ENCODE measurements around the gene LRRC8A. TPM values are rescaled to one million over a fixed set of nuclear protein-coding genes. Genes with fewer than 3 reads are reported as not detected.

The LRRC8A gene
- total and polyA plus RNA-seq, 5 donors from 2014 or later = 29.3 to 39.7 (median 31.9) TPM

- Mint-ChIP-seq H3K4me1 (peaks cover 6 to 77% (median 29%) of the 10 kb centered on the region in 4 donors), H3K4me3 (peak overlapping the region; percentile 5 to 68 (median 46)), H3K9me3 (peaks cover 0 to 2% (median 0%) of the 10 kb centered on the region in 7 donors), H3K27ac (peak overlapping the region; percentile 43 to 79 (median 72)), H3K27me3 (no peaks in the 10 kb centered on the region), H3K36me3 (peaks cover 20% of the 10 kb centered on the region)
- peaks cover 33% of the 10 kb centered on the region for H3K36me3 ChIP-seq (ENCODE audit: control insufficient read depth, insufficient read depth, low read length)
- H3K4me1 ChIP-seq (ENCODE audit: control insufficient read depth, insufficient read depth, low read length, poor library complexity, severe bottlenecking) = peaks cover 56% of the 10 kb centered on the region
- no peaks in the 10 kb centered on the region for H3K9me3 ChIP-seq (ENCODE audit: control insufficient read depth in 2 of 2, low read length in 2 of 2)
- no peak overlapping the region for H3K4me3 ChIP-seq (ENCODE audit: low read depth, low read length)
- no peaks in the 10 kb centered on the region for H3K27me3 ChIP-seq (ENCODE audit: control insufficient read depth, insufficient read depth, low read length)
- no peak for ATAC-seq (ENCODE audit: low read depth in 2 of 2)
- peak overlapping the region; percentile 57 for H3K27ac ChIP-seq (ENCODE audit: insufficient read depth, low read length, poor library complexity, severe bottlenecking)
- no peak for DNase-seq
These were observed 24.0 kb downstream of the LRRC8A start for GRCh38 chr9:128905964-128906363.

- H3K36me3 ChIP-seq (ENCODE audit: control insufficient read depth, insufficient read depth, low read length) = peaks cover 36% of the 10 kb centered on the region
- H3K4me3 Mint-ChIP-seq = peak overlapping the region in 1 of 4 donors; percentile 54
- peaks cover 20% of the 10 kb centered on the region for H3K36me3 Mint-ChIP-seq
These were observed 24.8 kb downstream of the LRRC8A start for GRCh38 chr9:128906741-128907140.

GRCh38 chr9:128908372-128908771 lies 26.4 kb downstream of the LRRC8A start:
- Histone ChIP-seq H3K36me3 (ENCODE audit: control insufficient read depth, insufficient read depth, low read length) (peaks cover 45% of the 10 kb centered on the region), H3K27me3 (ENCODE audit: control insufficient read depth, insufficient read depth, low read length) (no peaks in the 10 kb centered on the region), H3K4me3 (ENCODE audit: low read depth, low read length) (no peak overlapping the region), H3K4me1 (ENCODE audit: control insufficient read depth, insufficient read depth, low read length, poor library complexity, severe bottlenecking) (peaks cover 56% of the 10 kb centered on the region), H3K9me3 (ENCODE audit: control insufficient read depth in 2 of 2, low read length in 2 of 2) (no peaks in the 10 kb centered on the region), H3K27ac (ENCODE audit: insufficient read depth, low read length, poor library complexity, severe bottlenecking) (no peak overlapping the region)
- Mint-ChIP-seq H3K27me3 (no peaks in the 10 kb centered on the region), H3K4me1 (peaks cover 0 to 77% (median 37%) of the 10 kb centered on the region in 4 donors), H3K27ac (peak overlapping the region in 1 of 3 donors; percentile 42), H3K36me3 (peaks cover 29% of the 10 kb centered on the region), H3K4me3 (peak overlapping the region in 1 of 4 donors; percentile 8), H3K9me3 (peaks cover 0 to 2% (median 0%) of the 10 kb centered on the region in 7 donors)
- no peak for DNase-seq
- ATAC-seq (ENCODE audit: low read depth in 2 of 2) = no peak

More at GRCh38 chr9:128906741-128907140, 24.8 kb downstream of the LRRC8A start:
- H3K27ac ChIP-seq (ENCODE audit: insufficient read depth, low read length, poor library complexity, severe bottlenecking) = no peak overlapping the region
- no peak for ATAC-seq (ENCODE audit: low read depth in 2 of 2)
- peaks cover 56% of the 10 kb centered on the region for H3K4me1 ChIP-seq (ENCODE audit: control insufficient read depth, insufficient read depth, low read length, poor library complexity, severe bottlenecking)
- H3K27me3 ChIP-seq (ENCODE audit: control insufficient read depth, insufficient read depth, low read length) = no peaks in the 10 kb centered on the region
- Mint-ChIP-seq H3K9me3 (peaks cover 0 to 2% (median 0%) of the 10 kb centered on the region in 7 donors), H3K27me3 (no peaks in the 10 kb centered on the region), H3K4me1 (peaks cover 6 to 77% (median 33%) of the 10 kb centered on the region in 4 donors), H3K27ac (peak overlapping the region; percentile 52 to 96 (median 91))
- no peaks in the 10 kb centered on the region for H3K9me3 ChIP-seq (ENCODE audit: control insufficient read depth in 2 of 2, low read length in 2 of 2)
- no peak overlapping the region for H3K4me3 ChIP-seq (ENCODE audit: low read depth, low read length)
- no peak for DNase-seq

- Mint-ChIP-seq H3K27me3 (no peaks in the 10 kb centered on the region), H3K9me3 (peaks cover 0 to 2% (median 0%) of the 10 kb centered on the region in 7 donors), H3K36me3 (peaks cover 29% of the 10 kb centered on the region), H3K4me3 (no peak overlapping the region), H3K27ac (peak overlapping the region in 1 of 3 donors; percentile 84), H3K4me1 (peaks cover 0 to 79% (median 34%) of the 10 kb centered on the region in 4 donors)
- H3K4me1 ChIP-seq (ENCODE audit: control insufficient read depth, insufficient read depth, low read length, poor library complexity, severe bottlenecking) = peaks cover 43% of the 10 kb centered on the region
- H3K36me3 ChIP-seq (ENCODE audit: control insufficient read depth, insufficient read depth, low read length) = peaks cover 56% of the 10 kb centered on the region
- no peaks in the 10 kb centered on the region for H3K27me3 ChIP-seq (ENCODE audit: control insufficient read depth, insufficient read depth, low read length)
- ATAC-seq (ENCODE audit: low read depth in 2 of 2) (no peak), DNase-seq (no peak)
- no peak overlapping the region for H3K4me3 ChIP-seq (ENCODE audit: low read depth, low read length)
- H3K27ac ChIP-seq (ENCODE audit: insufficient read depth, low read length, poor library complexity, severe bottlenecking) = no peak overlapping the region
- H3K9me3 ChIP-seq (ENCODE audit: control insufficient read depth in 2 of 2, low read length in 2 of 2) = no peaks in the 10 kb centered on the region
These were observed 27.9 kb downstream of the LRRC8A start for GRCh38 chr9:128909859-128910258.

- Histone ChIP-seq H3K4me1 (ENCODE audit: control insufficient read depth, insufficient read depth, low read length, poor library complexity, severe bottlenecking) (peaks cover 33% of the 10 kb centered on the region), H3K36me3 (ENCODE audit: control insufficient read depth, insufficient read depth, low read length) (peaks cover 60% of the 10 kb centered on the region), H3K27me3 (ENCODE audit: control insufficient read depth, insufficient read depth, low read length) (no peaks in the 10 kb centered on the region), H3K27ac (ENCODE audit: insufficient read depth, low read length, poor library complexity, severe bottlenecking) (no peak overlapping the region), H3K4me3 (ENCODE audit: low read depth, low read length) (no peak overlapping the region), H3K9me3 (ENCODE audit: control insufficient read depth in 2 of 2, low read length in 2 of 2) (no peaks in the 10 kb centered on the region)
- Mint-ChIP-seq H3K27ac (peak overlapping the region in 2 of 3 donors; percentile 45 to 83), H3K4me3 (peak overlapping the region in 1 of 4 donors; percentile 12), H3K4me1 (peaks cover 0 to 77% (median 26%) of the 10 kb centered on the region in 4 donors), H3K36me3 (peaks cover 32% of the 10 kb centered on the region), H3K9me3 (peaks cover 0 to 2% (median 0%) of the 10 kb centered on the region in 7 donors), H3K27me3 (no peaks in the 10 kb centered on the region)
- no peak for DNase-seq
- ATAC-seq (ENCODE audit: low read depth in 2 of 2) = no peak
These were observed 29.0 kb downstream of the LRRC8A start for GRCh38 chr9:128910906-128911305.

- Histone ChIP-seq H3K4me3 (ENCODE audit: low read depth, low read length) (no peak overlapping the region), H3K36me3 (ENCODE audit: control insufficient read depth, insufficient read depth, low read length) (peaks cover 65% of the 10 kb centered on the region), H3K27ac (ENCODE audit: insufficient read depth, low read length, poor library complexity, severe bottlenecking) (no peak overlapping the region), H3K9me3 (ENCODE audit: control insufficient read depth in 2 of 2, low read length in 2 of 2) (no peaks in the 10 kb centered on the region), H3K27me3 (ENCODE audit: control insufficient read depth, insufficient read depth, low read length) (no peaks in the 10 kb centered on the region), H3K4me1 (ENCODE audit: control insufficient read depth, insufficient read depth, low read length, poor library complexity, severe bottlenecking) (peaks cover 32% of the 10 kb centered on the region)
- Mint-ChIP-seq H3K4me1 (peaks cover 0 to 73% (median 23%) of the 10 kb centered on the region in 4 donors), H3K27ac (peak overlapping the region; percentile 45 to 92 (median 59)), H3K9me3 (peaks cover 0 to 2% (median 0%) of the 10 kb centered on the region in 7 donors), H3K4me3 (peak overlapping the region in 1 of 4 donors; percentile 31), H3K36me3 (peaks cover 35% of the 10 kb centered on the region), H3K27me3 (no peaks in the 10 kb centered on the region)
- no peak for ATAC-seq (ENCODE audit: low read depth in 2 of 2)
- no peak for DNase-seq
These were observed 29.6 kb downstream of the LRRC8A start for GRCh38 chr9:128911529-128912035.

GRCh38 chr9:128912270-128912853 lies 30.4 kb downstream of the LRRC8A start:
- no peaks in the 10 kb centered on the region for H3K27me3 ChIP-seq (ENCODE audit: control insufficient read depth, insufficient read depth, low read length)
- no peak for ATAC-seq (ENCODE audit: low read depth in 2 of 2)
- peaks cover 32% of the 10 kb centered on the region for H3K4me1 ChIP-seq (ENCODE audit: control insufficient read depth, insufficient read depth, low read length, poor library complexity, severe bottlenecking)
- Mint-ChIP-seq H3K4me1 (peaks cover 0 to 65% (median 21%) of the 10 kb centered on the region in 4 donors), H3K27me3 (no peaks in the 10 kb centered on the region), H3K27ac (peak overlapping the region; percentile 85 to 96 (median 92)), H3K36me3 (peaks cover 38% of the 10 kb centered on the region), H3K9me3 (peaks cover 0 to 2% (median 0%) of the 10 kb centered on the region in 7 donors), H3K4me3 (peak overlapping the region; percentile 19 to 72 (median 50))
- H3K4me3 ChIP-seq (ENCODE audit: low read depth, low read length) = no peak overlapping the region
- no peak for DNase-seq
- peaks cover 71% of the 10 kb centered on the region for H3K36me3 ChIP-seq (ENCODE audit: control insufficient read depth, insufficient read depth, low read length)
- no peaks in the 10 kb centered on the region for H3K9me3 ChIP-seq (ENCODE audit: control insufficient read depth in 2 of 2, low read length in 2 of 2)
- H3K27ac ChIP-seq (ENCODE audit: insufficient read depth, low read length, poor library complexity, severe bottlenecking) = no peak overlapping the region

All from CD4-positive, CD25-positive, alpha-beta regulatory T cell (primary cell).